Endothelial cell (in vitro differentiated cells): ENCODE results near the gene SAE1. TPM values are rescaled to one million over a fixed set of nuclear protein-coding genes. Genes with fewer than 3 reads are reported as not detected.

Source experiments
- DNase-seq: peaks from one replicate; pipeline ENCODE4 v3.0.0; 2021; ENCODE audit warnings: low spot score
- H3K27ac Mint-ChIP-seq: one replicate; pipeline ENCODE4 v1.8.0; 2021; ENCODE audit warnings: mixed read lengths, inconsistent platforms; ENCODE audit not compliant: unreplicated experiment
- H3K27me3 Mint-ChIP-seq: one replicate; pipeline ENCODE4 v1.8.0; 2021; ENCODE audit warnings: mild to moderate bottlenecking, moderate library complexity, mixed read lengths, inconsistent platforms; ENCODE audit not compliant: unreplicated experiment
- H3K36me3 Mint-ChIP-seq: one replicate; pipeline ENCODE4 v1.8.0; 2021; ENCODE audit warnings: mild to moderate bottlenecking, low read depth, mixed read lengths, inconsistent platforms; ENCODE audit not compliant: unreplicated experiment
- H3K4me1 Mint-ChIP-seq: one replicate; pipeline ENCODE4 v1.8.0; 2021; ENCODE audit warnings: mild to moderate bottlenecking, mixed read lengths, inconsistent platforms; ENCODE audit not compliant: unreplicated experiment
- H3K4me3 Mint-ChIP-seq: one replicate; pipeline ENCODE4 v1.8.0; 2021; ENCODE audit warnings: mild to moderate bottlenecking, mixed read lengths, inconsistent platforms; ENCODE audit not compliant: unreplicated experiment
- H3K9me3 Mint-ChIP-seq: one replicate; pipeline ENCODE4 v1.8.0; 2021; ENCODE audit warnings: mixed read lengths, inconsistent platforms; ENCODE audit not compliant: unreplicated experiment
- total RNA-seq: library from RNA; stranded (reverse); fragmentation: NEBNext Ultra II Directional; extraction: Animal tissue kit (Norgen Biotek cat#: 25700); gene quantifications from one replicate; pipeline ENCODE4 v1.2.1, GENCODE V29; 2021; ENCODE audit not compliant: unreplicated experiment
- TF ChIP-seq, protein P1 (sequence below): fragments of 200-600 bp; sonication (generic); IDR thresholded peaks from one replicate; pipeline ENCODE4 v1.5.0; 2021; ENCODE audit warnings: antibody characterized with exemption; ENCODE audit not compliant: unreplicated experiment

SAE1 gene
- total RNA-seq, 1 donor from 2014 or later = 134 TPM

DNA sequence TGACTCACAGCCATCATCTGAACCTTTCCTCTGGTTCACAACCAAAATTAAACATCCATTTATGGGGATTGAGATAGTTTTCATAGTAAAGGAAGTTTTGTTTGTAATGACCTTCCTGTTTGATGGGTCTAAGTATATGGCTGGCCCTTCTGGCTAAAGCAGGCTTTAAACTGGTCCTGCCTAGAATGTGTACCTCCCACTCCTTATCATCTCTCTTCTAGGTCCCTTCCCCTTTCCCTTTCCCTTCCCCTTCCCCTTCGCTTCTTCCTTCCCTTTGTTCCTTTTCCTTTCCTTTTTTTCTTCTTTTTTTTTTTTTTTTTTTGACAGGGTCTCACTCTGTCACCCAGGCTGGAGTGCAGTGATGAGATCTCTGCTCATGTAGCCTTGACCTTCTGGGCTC is 64.8 kb downstream of the SAE1 start:
- Mint-ChIP-seq H3K4me3 (no peak overlapping the region), H3K36me3 (peaks cover 7% of the 10 kb centered on the region), H3K27me3 (peaks cover 6% of the 10 kb centered on the region), H3K9me3 (no peaks in the 10 kb centered on the region), H3K4me1 (peaks cover 11% of the 10 kb centered on the region), H3K27ac (peak overlapping the region; percentile 52)
- TF ChIP-seq, protein P1, sequence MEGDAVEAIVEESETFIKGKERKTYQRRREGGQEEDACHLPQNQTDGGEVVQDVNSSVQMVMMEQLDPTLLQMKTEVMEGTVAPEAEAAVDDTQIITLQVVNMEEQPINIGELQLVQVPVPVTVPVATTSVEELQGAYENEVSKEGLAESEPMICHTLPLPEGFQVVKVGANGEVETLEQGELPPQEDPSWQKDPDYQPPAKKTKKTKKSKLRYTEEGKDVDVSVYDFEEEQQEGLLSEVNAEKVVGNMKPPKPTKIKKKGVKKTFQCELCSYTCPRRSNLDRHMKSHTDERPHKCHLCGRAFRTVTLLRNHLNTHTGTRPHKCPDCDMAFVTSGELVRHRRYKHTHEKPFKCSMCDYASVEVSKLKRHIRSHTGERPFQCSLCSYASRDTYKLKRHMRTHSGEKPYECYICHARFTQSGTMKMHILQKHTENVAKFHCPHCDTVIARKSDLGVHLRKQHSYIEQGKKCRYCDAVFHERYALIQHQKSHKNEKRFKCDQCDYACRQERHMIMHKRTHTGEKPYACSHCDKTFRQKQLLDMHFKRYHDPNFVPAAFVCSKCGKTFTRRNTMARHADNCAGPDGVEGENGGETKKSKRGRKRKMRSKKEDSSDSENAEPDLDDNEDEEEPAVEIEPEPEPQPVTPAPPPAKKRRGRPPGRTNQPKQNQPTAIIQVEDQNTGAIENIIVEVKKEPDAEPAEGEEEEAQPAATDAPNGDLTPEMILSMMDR = no peak
- DNase-seq = no peak

DNA sequence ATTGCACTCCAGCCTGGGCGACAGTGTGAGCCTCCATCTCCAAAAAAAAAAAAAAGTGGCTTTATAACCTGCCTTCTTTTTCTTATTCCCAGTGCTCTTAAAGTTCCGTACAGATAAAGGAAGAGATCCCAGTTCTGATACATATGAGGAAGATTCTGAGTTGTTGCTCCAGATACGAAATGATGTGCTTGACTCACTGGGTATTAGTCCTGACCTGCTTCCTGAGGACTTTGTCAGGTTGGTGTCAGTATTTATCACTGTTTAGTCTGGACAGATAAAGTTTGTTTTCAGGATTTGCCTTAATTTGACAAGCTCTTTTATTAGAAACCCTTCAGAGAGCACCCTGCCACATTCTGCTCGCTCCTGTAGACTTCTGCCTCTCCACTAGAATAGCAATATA is 66.5 kb downstream of the SAE1 start:
- TF ChIP-seq, protein P1 = no peak
- H3K4me1 Mint-ChIP-seq = peaks cover 11% of the 10 kb centered on the region
- H3K27ac Mint-ChIP-seq = no peak overlapping the region
- H3K27me3 Mint-ChIP-seq = peaks cover 6% of the 10 kb centered on the region
- H3K4me3 Mint-ChIP-seq = no peak overlapping the region
- no peak for DNase-seq
- H3K9me3 Mint-ChIP-seq = no peaks in the 10 kb centered on the region
- H3K36me3 Mint-ChIP-seq = peaks cover 9% of the 10 kb centered on the region

DNA sequence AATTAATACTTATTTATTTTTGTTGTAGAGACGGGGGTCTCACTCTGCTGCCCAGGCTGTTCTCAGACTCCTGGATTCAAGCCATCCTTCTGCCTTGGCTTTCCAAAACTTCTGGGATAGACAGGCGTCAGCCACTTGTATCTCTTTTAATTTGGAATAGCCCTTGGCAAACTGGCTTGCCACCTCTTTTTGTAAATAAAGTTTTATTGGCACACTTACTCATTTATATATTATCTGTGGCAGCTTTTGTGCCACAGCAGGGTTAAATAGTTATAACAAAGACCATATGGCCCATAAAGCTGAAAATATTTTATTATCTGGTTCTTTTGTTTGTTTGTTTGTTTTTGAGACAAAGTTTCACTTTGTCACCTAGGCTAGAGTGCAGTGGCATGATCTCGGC is 69.9 kb downstream of the SAE1 start:
- H3K27ac Mint-ChIP-seq = no peak overlapping the region
- DNase-seq = no peak
- H3K9me3 Mint-ChIP-seq = no peaks in the 10 kb centered on the region
- H3K4me1 Mint-ChIP-seq = peaks cover 11% of the 10 kb centered on the region
- H3K27me3 Mint-ChIP-seq = peaks cover 4% of the 10 kb centered on the region
- TF ChIP-seq, protein P1 = no peak
- H3K36me3 Mint-ChIP-seq = peaks cover 24% of the 10 kb centered on the region
- H3K4me3 Mint-ChIP-seq = no peak overlapping the region

DNA sequence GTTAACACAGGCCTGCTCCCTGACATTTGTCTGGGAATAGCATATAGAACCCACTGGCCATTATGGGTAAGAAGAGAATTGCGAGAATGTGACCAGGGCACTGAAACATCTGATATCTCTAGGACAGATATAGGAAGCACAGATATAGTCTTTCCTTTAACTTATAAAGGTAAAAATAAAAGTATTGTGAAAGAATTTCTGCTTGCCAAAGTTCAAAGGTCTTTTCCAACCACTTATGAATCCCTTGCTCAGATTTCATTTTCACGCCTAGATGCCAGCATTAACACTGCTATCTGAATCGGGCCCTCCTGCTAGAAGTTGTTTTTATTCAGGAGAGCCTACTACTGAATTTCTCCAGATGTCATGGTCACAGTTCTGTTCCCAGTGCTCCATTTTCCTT is 72.6 kb downstream of the SAE1 start:
- H3K9me3 Mint-ChIP-seq = no peaks in the 10 kb centered on the region
- H3K4me1 Mint-ChIP-seq = peaks cover 9% of the 10 kb centered on the region
- H3K4me3 Mint-ChIP-seq = no peak overlapping the region
- peaks cover 37% of the 10 kb centered on the region for H3K36me3 Mint-ChIP-seq
- peak overlapping the region; percentile 68 for H3K27ac Mint-ChIP-seq
- DNase-seq = no peak
- H3K27me3 Mint-ChIP-seq = peaks cover 4% of the 10 kb centered on the region
- TF ChIP-seq, protein P1 = no peak

DNA sequence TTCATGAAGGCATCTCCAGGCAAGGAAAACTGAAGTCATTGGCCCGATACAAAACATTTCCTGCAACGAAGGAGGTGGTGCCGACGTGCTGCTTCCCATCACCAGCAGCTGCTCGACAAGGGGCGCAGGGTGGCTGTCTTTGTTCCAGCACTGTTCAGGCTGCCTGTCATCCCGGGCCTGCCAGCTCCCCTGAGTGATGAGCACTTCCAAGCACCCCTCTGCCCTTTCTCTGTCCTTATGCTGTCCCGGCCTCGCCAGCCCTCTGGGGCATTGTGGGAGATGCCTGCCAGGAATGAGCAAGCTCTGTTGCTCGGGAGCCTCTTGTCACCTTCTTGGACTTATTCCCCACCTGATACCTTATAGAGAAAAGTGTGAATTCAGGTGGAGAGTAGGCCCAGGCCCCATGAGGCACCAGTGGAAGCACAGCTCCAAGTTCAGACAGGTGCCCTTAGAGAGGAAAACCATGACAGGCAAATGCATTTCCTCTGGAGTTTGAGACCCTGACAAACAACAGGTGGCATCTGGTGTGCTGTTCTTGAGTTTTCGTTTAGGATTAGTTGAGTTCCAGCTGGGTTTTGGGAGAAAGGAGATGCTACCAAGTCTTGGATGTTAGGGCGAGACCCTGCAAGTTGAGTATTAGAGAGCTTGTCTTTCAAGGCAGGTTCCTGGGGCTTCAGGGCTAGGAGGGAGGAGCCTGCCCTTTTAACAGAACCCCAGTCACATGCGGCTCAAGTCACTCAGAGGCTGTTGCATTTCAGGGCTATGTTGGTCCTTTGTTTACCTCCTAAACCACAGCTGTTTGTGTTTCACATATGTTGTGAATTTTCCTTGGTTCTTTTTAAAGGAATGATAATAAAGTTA is 78.9 kb downstream of the SAE1 start:
- peaks cover 8% of the 10 kb centered on the region for H3K4me1 Mint-ChIP-seq
- DNase-seq = no peak
- no peaks in the 10 kb centered on the region for H3K9me3 Mint-ChIP-seq
- peak overlapping the region; percentile 51 for H3K4me3 Mint-ChIP-seq
- H3K36me3 Mint-ChIP-seq = peaks cover 41% of the 10 kb centered on the region
- peaks cover 4% of the 10 kb centered on the region for H3K27me3 Mint-ChIP-seq
- peak overlapping the region; percentile 57 for H3K27ac Mint-ChIP-seq
- TF ChIP-seq, protein P1 = no peak
